ENCODE results near the gene HDAC1.

The HDAC1 gene

GRCh38 chr1:32309960-32310359 lies 18.1 kb downstream of the HDAC1 start:
- ChIA-PET POLR2A (ENCODE audit: low non-redundant PET) (no interaction called here), CTCF (no interaction called here)
- no peak overlapping the region for H3K27ac ChIP-seq
- no peak for DNase-seq (ENCODE audit: low spot score)
- TF ChIP-seq CTCF (conservative IDR thresholded peaks at IDR 0.05; ENCODE audit: low read depth): no peak

GRCh38 chr1:32311709-32312393 lies 20.0 kb downstream of the HDAC1 start:
- ChIA-PET CTCF (interaction anchor here (0.5 kb wide), 2 partner anchors 8 to 64 kb away, joined by 3 read pairs; no protein-coding TSS in a partner anchor), POLR2A (ENCODE audit: low non-redundant PET) (interaction anchor here (1.1 kb wide), 1 partner anchor 24 kb away, joined by 3 read pairs; the partner anchor contains the start of gene MARCKSL1)
- TF ChIP-seq CTCF (conservative IDR thresholded peaks at IDR 0.05; ENCODE audit: low read depth): no peak
- no peak overlapping the region for H3K27ac ChIP-seq
- DNase-seq (ENCODE audit: low spot score): no peak

- POLR2A ChIA-PET (ENCODE audit: low non-redundant PET): no interaction called here
- no peak for TF ChIP-seq CTCF (conservative IDR thresholded peaks at IDR 0.05; ENCODE audit: low read depth)
- CTCF ChIA-PET: interaction anchor here (0.8 to 1.5 kb wide), 4 partner anchors 10 to 102 kb away, joined by 3 to 4 read pairs (median 4); no protein-coding TSS in a partner anchor
- no peak for DNase-seq (ENCODE audit: low spot score)
- H3K27ac ChIP-seq: no peak overlapping the region
Measured at GRCh38 chr1:32316903-32317277, 25.0 kb downstream of the HDAC1 start.

GRCh38 chr1:32318127-32318869 lies 26.4 kb downstream of the HDAC1 start:
- CTCF ChIA-PET: no interaction called here
- no peak for TF ChIP-seq CTCF (conservative IDR thresholded peaks at IDR 0.05; ENCODE audit: low read depth)
- H3K27ac ChIP-seq: no peak overlapping the region
- POLR2A ChIA-PET (ENCODE audit: low non-redundant PET): no interaction called here
- DNase-seq (ENCODE audit: low spot score): no peak

GRCh38 chr1:32321712-32322291 lies 29.9 kb downstream of the HDAC1 start:
- CTCF ChIA-PET: interaction anchor here (0.7 to 1.6 kb wide), 2 partner anchors 82 to 106 kb away, joined by 3 read pairs; no protein-coding TSS in a partner anchor
- DNase-seq (ENCODE audit: low spot score): no peak
- H3K27ac ChIP-seq: peak overlapping the region; percentile 11; the same call in 1 of the 2 replicates
- POLR2A ChIA-PET (ENCODE audit: low non-redundant PET): no interaction called here
- no peak for TF ChIP-seq CTCF (conservative IDR thresholded peaks at IDR 0.05; ENCODE audit: low read depth)

GRCh38 chr1:32327204-32327603 lies 35.3 kb downstream of the HDAC1 start:
- no peak overlapping the region for H3K27ac ChIP-seq
- ChIA-PET CTCF (interaction anchor here (0.5 kb wide), 1 partner anchor 254 kb away, joined by 3 read pairs; the partner anchor contains the start of gene TMEM39B), POLR2A (ENCODE audit: low non-redundant PET) (no interaction called here)
- no peak for DNase-seq (ENCODE audit: low spot score)
- no peak for TF ChIP-seq CTCF (conservative IDR thresholded peaks at IDR 0.05; ENCODE audit: low read depth)

Measured in RWPE1 (cell line).